Subcutaneous abdominal adipose tissue (tissue), 5 donors: ENCODE measurements around the gene TMEM151B.

Source experiments
- H3K27ac ChIP-seq: one replicate; pipeline ENCODE4 v1.7.0; 2013; ENCODE audit warnings: low read depth, mild to moderate bottlenecking, inconsistent platforms, low read length, moderate library complexity
- H3K27me3 ChIP-seq, 5 donors: one replicate each; pipeline ENCODE4 v1.7.0; 2013; ENCODE audit warnings: low read length in 5 of 5, inconsistent platforms in 1 of 5; ENCODE audit not compliant: control insufficient read depth in 5 of 5, insufficient read depth in 4 of 5
- H3K36me3 ChIP-seq, 5 donors: one replicate each; pipeline ENCODE4 v1.7.0; 2013; ENCODE audit warnings: low read length in 5 of 5; ENCODE audit not compliant: control insufficient read depth in 5 of 5, insufficient read depth in 5 of 5
- H3K4me1 ChIP-seq, 5 donors: one replicate each; pipeline ENCODE4 v1.7.0; 2013; ENCODE audit warnings: low read length in 5 of 5, mild to moderate bottlenecking in 3 of 5, moderate library complexity in 1 of 5; ENCODE audit not compliant: control insufficient read depth in 5 of 5, insufficient read depth in 5 of 5
- H3K4me3 ChIP-seq, 5 donors: one replicate each; pipeline ENCODE4 v1.7.0; 2013; ENCODE audit warnings: low read length in 5 of 5, low read depth in 1 of 5
- H3K9ac ChIP-seq, 5 donors: one replicate each; pipeline ENCODE4 v1.7.0; 2013; ENCODE audit warnings: low read length in 5 of 5, mild to moderate bottlenecking in 4 of 5, moderate library complexity in 3 of 5
- H3K9me3 ChIP-seq, 5 donors: one replicate each; pipeline ENCODE4 v1.7.0; 2013; ENCODE audit warnings: low read length in 5 of 5; ENCODE audit not compliant: control insufficient read depth in 5 of 5
- donor health status: healthy.
- donor health status: healthy.
- donor health status: healthy.
- donor health status: healthy.
- donor health status: healthy.

The TMEM151B gene

DNA sequence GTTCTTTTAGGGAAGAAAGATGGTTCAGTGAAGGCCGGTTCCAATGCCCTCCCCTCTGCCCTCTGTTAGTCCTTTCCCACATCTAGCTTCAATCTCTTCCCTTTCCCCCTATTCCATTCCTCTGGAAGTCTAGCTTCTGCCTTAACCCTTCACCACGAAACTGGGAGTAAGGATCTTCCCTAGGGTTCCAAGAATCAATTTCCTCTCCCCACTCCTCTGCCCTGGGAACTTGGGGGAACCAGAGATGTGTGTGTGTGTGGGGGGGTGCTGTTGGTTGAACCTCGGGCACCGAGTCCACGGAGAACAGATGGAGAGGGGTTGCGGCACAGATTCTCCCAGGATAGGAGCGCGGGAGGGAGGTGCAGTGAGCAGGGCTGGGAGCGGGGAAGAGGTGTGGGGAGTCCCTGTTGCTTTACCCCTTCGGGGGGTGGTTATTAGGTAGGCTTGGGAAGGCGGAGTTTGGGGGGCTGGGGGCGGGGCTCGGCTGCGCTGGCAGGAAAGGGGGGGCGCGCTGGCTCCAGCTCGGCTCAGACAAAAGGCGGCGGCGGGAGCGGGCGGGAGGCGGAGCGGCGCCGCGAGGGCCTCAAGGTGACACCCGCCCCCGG lies at the start of gene TMEM151B:
Gene TMEM151B, plus strand, starts transcription at position 530 of the 605 bp plus-strand sequence. CDS start 293 bp downstream, outside the sequence.
- Histone ChIP-seq H3K36me3 (no peaks in the 10 kb centered on the region), H3K27ac (no peak within 1 kb of the TSS), H3K9me3 (no peaks in the 10 kb centered on the region), H3K4me1 (peaks cover 0 to 8% (median under 1%) of the 10 kb centered on the region in 5 donors), H3K4me3 (no peak within 1 kb of the TSS), H3K27me3 (peaks cover 34 to 53% (median 46%) of the 10 kb centered on the region in 5 donors), H3K9ac (no peak within 1 kb of the TSS)

DNA sequence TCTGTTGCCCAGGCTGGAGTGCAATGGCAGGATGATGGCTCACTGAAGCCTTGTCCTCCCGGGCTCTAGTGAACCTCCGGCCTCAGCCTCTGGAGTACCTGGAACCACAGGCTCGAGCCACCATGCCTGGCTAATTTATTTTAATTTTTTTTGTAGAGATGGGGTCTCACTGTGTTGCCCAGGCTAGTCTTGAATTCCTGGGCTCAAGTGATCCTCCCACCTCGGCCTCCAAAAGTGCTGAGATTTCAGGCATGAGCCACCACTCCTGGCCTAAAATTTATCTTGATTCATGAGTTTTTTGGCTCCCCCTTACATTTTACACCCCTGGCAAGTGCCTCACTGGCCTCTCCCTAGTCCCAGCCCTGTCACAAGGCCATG lies 49.3 kb upstream of the TMEM151B start:
- Histone ChIP-seq H3K4me1 (peaks cover 32 to 94% (median 86%) of the 10 kb centered on the region in 5 donors), H3K27me3 (no peaks in the 10 kb centered on the region), H3K36me3 (no peaks in the 10 kb centered on the region), H3K4me3 (peak overlapping the region in 4 of 5 donors; percentile 32 to 64 (median 50)), H3K9me3 (no peaks in the 10 kb centered on the region), H3K27ac (peak overlapping the region; percentile 99), H3K9ac (peak overlapping the region in 2 of 5 donors; percentile 57 to 77)

DNA sequence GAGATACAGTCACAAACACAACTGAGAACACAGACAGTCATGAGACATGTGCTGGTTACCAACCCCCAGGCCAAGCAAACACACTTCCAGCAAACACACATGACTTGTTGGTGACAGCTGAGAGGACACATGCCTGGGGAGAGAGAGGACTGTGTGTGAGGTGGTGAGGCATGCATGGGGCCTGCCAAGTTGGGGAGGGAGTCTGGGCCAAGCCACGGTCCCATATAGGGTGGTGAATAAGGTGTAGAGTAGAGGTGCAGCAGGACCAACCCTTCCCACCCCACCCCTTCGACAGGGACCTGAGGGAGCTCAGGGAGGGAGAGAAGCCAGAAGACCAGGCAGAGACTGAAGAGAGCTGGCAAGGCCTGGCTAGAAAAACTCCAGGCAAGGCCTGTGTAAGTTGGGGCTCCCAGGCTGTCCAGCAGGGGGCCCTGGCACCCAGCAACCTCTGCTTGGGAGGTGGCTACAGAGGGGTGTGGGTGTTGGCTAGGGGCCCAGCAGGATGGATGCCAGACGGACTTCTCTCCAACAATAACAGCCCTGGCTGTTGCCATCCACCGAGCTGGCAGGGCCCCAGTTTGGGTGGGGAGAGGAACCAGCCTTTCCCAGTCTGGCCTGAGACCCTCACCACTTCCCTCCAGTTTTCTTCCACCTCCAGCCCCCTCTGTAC lies 48.8 kb upstream of the TMEM151B start:
- Histone ChIP-seq H3K4me1 (peaks cover 34 to 94% (median 86%) of the 10 kb centered on the region in 5 donors), H3K4me3 (peak overlapping the region; percentile 26 to 80 (median 64)), H3K9me3 (no peaks in the 10 kb centered on the region), H3K27me3 (no peaks in the 10 kb centered on the region), H3K9ac (peak overlapping the region; percentile 31 to 77 (median 63)), H3K36me3 (no peaks in the 10 kb centered on the region), H3K27ac (peak overlapping the region; percentile 99)

- peak overlapping the region in 4 of 5 donors; percentile 31 to 81 (median 66) for H3K9ac ChIP-seq
- H3K27ac ChIP-seq, result peak overlapping the region; percentile 99
- H3K36me3 ChIP-seq, result no peaks in the 10 kb centered on the region
- H3K4me1 ChIP-seq, result peaks cover 33 to 94% (median 86%) of the 10 kb centered on the region in 5 donors
- H3K4me3 ChIP-seq, result peak overlapping the region; percentile 26 to 84 (median 64)
- no peaks in the 10 kb centered on the region for H3K27me3 ChIP-seq
- no peaks in the 10 kb centered on the region for H3K9me3 ChIP-seq
These were observed 48.3 kb upstream of the TMEM151B start for GRCh38 chr6:44221961-44222335.

DNA sequence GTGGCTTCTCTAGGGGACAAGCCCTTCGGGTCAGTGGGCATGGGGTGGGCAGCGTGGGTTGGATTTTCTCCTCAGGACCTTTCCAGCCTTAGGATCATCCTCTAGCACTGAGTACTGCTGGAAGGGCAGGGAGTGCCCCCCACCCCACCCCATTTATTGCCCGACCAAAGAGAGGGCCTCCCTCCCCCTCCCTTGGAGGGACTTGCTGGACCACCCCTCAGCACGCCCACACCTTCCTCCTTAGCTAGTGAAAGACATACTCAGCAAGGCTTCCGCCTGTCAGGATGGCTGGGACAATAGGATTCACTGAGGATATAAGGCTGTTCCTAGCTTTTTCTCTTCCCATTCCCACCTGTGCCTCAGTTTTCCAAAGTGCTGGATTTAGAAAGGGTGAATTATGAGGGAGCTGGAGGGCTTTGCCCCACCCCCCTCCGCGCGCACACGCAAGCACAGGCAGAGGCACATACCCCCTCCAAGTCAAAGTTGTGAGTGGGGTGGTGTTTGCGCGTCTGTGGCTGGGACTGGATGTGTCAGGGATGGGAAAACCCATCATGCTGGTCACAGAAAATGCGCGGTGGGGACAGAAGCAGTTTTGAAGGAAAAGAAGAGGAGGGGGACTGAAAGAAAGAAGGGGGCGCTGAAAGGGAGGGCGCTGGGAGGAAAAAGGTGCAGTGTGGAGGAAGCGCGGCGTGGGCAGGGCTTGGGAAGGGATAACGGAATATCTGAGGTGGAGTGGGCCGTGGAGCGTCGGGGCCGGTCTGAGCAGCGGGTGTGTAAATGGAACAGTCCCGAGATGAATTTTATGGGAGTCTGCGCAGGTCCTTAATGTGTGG lies 47.5 kb upstream of the TMEM151B start:
- H3K9ac ChIP-seq, result peak overlapping the region in 4 of 5 donors; percentile 54 to 81 (median 64)
- no peaks in the 10 kb centered on the region for H3K9me3 ChIP-seq
- peaks cover 0 to 5% (median 0%) of the 10 kb centered on the region in 5 donors for H3K36me3 ChIP-seq
- H3K4me1 ChIP-seq, result peaks cover 28 to 94% (median 86%) of the 10 kb centered on the region in 5 donors
- H3K27me3 ChIP-seq, result no peaks in the 10 kb centered on the region
- peak overlapping the region; percentile 64 to 84 (median 74) for H3K4me3 ChIP-seq
- H3K27ac ChIP-seq, result peak overlapping the region; percentile 99

DNA sequence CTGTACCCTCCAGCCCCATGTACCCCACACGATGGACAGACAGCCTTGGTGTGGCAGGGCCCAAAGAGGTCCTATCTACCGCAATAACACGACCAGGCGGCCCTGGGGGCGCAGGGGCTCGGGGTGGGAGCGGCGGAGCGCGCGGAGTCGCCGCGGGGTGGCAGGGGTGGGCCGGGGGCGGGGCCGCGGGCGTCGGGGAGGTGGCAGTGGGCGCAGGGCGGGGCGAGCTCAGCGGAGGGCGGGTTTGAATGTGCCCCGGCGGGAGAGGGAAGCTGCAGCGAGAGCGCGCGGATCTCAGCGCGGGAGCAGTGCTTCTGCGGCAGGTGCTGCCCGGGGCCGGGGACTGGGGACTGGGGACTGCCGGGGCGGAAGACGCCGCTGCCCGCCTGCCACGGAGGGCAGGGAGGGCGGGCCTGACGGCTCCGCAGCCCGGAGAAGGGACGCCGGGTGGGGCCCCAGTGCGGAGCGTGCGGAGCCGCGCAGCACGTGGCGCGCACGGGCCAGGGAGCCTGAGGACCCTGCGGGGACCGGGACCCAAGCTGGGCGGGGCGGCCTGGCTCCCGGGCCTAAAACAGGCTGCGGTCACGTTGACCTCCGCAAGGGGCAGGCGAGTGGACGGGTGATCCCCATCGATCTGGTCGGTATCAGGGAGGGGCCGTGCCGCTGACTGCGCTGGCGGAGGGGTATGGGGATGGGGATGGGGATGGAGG lies 46.8 kb upstream of the TMEM151B start, which contains the start of gene SLC29A1:
Gene SLC29A1, plus strand, starts transcription at position 277 of the 710 bp plus-strand sequence. CDS start 3,719 bp downstream, outside the sequence.
- H3K9me3 ChIP-seq, result no peaks in the 10 kb centered on the region
- peaks cover 27 to 94% (median 86%) of the 10 kb centered on the region in 5 donors for H3K4me1 ChIP-seq
- H3K4me3 ChIP-seq, result peak within 1 kb of the TSS; percentile 64 to 86 (median 75)
- peak within 1 kb of the TSS; percentile 56 to 81 (median 59) for H3K9ac ChIP-seq
- peak within 1 kb of the TSS; percentile 99 for H3K27ac ChIP-seq
- peaks cover 0 to 12% (median 6%) of the 10 kb centered on the region in 5 donors for H3K36me3 ChIP-seq
- H3K27me3 ChIP-seq, result no peaks in the 10 kb centered on the region

DNA sequence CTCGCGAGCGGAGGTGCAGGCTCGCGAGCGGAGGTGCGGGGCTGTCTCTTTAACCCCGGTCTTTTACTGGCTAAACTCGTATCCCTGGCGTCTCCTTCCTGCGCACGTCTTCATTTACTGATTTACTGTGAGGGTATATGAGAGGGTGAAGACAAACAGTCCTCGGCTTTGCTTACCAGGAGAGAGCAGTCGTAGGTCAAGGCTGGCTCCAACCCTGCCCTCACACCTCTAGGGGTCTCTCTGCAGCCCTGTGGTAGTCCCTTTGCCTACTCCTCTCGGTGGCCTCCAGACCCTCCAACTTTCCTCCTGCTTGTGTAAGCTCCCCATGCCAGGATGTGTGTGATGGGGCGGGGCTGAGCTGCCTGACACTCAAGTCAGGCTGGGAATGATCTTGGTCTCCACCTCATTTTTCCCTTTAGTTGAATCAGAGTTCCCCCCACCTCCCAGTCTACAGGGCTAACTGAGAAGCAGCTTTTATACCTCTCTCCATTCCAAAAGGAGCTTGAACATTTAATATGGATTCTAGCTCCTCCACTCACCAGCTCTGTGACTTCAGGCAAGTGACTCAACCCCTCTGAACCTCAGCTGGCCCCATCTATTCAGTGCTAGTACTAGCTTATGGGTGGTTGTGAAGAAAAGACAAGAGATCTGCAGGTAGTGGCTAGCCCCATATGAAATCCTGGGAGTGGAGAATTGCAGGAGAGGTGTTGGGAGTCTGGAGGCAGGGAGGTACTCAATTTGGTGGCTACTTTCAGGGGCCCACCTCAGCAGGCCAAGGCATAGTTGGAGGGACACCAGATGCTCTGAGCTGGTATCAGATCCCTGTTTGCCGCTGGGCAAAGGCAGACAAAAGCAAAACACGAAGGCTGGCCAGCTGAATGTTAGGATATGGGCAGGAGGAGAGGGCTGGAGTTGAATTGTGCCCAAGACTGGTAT lies 46.0 kb upstream of the TMEM151B start:
- peak overlapping the region; percentile 99 for H3K27ac ChIP-seq
- no peaks in the 10 kb centered on the region for H3K9me3 ChIP-seq
- peak overlapping the region; percentile 40 to 69 (median 58) for H3K9ac ChIP-seq
- H3K36me3 ChIP-seq, result peaks cover 0 to 20% (median 12%) of the 10 kb centered on the region in 5 donors
- H3K4me1 ChIP-seq, result peaks cover 29 to 94% (median 86%) of the 10 kb centered on the region in 5 donors
- H3K4me3 ChIP-seq, result peak overlapping the region; percentile 64 to 86 (median 75)
- no peaks in the 10 kb centered on the region for H3K27me3 ChIP-seq

- peak overlapping the region in 3 of 5 donors; percentile 23 to 86 (median 78) for H3K4me3 ChIP-seq
- peaks cover 29 to 95% (median 90%) of the 10 kb centered on the region in 5 donors for H3K4me1 ChIP-seq
- H3K9me3 ChIP-seq, result no peaks in the 10 kb centered on the region
- H3K27me3 ChIP-seq, result no peaks in the 10 kb centered on the region
- H3K36me3 ChIP-seq, result peaks cover 0 to 26% (median 18%) of the 10 kb centered on the region in 5 donors
- peak overlapping the region; percentile 99 for H3K27ac ChIP-seq
- peak overlapping the region; percentile 40 to 69 (median 58) for H3K9ac ChIP-seq
These were observed 45.3 kb upstream of the TMEM151B start for GRCh38 chr6:44224965-44225305.
